HG03095 (cell line): ENCODE measurements around the gene MCIDAS.

Experiments used
- ATAC-seq: cut with Tn5 transposase; IDR thresholded peaks from one replicate; pipeline ENCODE4 v1.9.1; 2021; ENCODE audit warnings: moderate library complexity; ENCODE audit not compliant: unreplicated experiment

MCIDAS gene

DNA sequence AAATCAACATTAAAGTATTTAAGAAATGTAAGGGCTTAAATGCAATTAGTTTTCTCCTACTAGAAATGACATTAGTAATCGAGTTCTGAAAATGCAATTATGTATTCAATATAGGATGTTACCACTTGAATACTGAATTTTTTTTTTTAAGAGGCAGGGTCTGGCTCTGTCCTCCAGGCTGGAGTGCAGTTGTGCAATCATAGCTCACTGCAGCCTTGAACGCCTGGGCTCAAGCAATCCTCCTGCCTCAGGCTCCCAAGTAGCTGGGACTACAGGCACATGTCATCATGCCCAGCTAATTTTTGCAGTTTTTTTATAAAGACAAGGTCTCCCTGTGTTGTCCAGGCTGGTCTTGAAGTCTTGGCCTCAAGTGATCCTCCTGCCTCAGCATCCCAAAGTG lies 55.6 kb downstream of the MCIDAS start:
- ATAC-seq: no peak
